Measurements from ENCODE around the gene APBA2. TPM values are rescaled to one million over a fixed set of nuclear protein-coding genes. Genes with fewer than 3 reads are reported as not detected.

Gene APBA2
- total RNA-seq, 1 donor from 2014 or later: 30.0 TPM

- H3K4me3 ChIP-seq (ENCODE audit: low read depth, low read length): no peak overlapping the region
- DNase-seq (ENCODE audit: low read depth): no peak
- TF ChIP-seq, protein P1, sequence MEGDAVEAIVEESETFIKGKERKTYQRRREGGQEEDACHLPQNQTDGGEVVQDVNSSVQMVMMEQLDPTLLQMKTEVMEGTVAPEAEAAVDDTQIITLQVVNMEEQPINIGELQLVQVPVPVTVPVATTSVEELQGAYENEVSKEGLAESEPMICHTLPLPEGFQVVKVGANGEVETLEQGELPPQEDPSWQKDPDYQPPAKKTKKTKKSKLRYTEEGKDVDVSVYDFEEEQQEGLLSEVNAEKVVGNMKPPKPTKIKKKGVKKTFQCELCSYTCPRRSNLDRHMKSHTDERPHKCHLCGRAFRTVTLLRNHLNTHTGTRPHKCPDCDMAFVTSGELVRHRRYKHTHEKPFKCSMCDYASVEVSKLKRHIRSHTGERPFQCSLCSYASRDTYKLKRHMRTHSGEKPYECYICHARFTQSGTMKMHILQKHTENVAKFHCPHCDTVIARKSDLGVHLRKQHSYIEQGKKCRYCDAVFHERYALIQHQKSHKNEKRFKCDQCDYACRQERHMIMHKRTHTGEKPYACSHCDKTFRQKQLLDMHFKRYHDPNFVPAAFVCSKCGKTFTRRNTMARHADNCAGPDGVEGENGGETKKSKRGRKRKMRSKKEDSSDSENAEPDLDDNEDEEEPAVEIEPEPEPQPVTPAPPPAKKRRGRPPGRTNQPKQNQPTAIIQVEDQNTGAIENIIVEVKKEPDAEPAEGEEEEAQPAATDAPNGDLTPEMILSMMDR (conservative IDR thresholded peaks at IDR 0.05; ENCODE audit: low read depth, low read length): no peak
Measured at GRCh38 chr15:29053661-29054131, 167.9 kb downstream of the APBA2 start.

DNA sequence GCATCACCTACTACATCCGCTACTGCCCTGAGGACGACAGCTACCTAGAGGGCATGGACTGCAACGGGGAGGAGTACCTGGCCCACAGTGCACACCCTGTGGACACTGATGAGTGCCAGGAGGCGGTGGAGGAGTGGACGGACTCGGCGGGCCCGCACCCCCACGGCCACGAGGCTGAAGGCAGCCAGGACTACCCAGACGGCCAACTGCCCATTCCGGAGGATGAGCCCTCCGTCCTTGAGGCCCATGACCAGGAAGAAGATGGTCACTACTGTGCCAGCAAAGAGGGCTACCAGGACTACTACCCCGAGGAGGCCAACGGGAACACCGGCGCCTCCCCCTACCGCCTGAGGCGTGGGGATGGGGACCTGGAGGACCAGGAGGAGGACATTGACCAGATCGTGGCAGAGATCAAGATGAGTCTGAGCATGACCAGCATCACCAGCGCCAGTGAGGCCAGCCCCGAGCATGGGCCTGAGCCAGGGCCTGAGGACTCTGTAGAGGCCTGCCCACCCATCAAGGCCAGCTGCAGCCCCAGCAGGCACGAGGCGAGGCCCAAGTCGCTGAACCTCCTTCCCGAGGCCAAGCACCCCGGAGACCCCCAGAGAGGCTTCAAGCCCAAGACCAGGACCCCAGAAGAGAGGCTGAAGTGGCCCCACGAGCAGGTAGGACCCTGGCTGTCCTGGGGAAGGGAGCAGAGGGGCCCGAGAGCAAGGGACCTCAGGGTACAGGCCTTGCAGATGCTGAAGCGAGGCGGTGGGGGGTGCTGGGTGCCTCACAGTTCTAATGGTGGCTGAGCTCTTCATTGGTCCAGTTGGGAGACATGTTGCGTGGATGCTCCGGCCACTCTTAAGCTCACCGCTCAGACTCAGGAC, 168.6 kb downstream of the APBA2 start:
- no peak for DNase-seq (ENCODE audit: low read depth)
- TF ChIP-seq, protein P1 (conservative IDR thresholded peaks at IDR 0.05; ENCODE audit: low read depth, low read length): no peak
- no peak overlapping the region for H3K4me3 ChIP-seq (ENCODE audit: low read depth, low read length)

DNA sequence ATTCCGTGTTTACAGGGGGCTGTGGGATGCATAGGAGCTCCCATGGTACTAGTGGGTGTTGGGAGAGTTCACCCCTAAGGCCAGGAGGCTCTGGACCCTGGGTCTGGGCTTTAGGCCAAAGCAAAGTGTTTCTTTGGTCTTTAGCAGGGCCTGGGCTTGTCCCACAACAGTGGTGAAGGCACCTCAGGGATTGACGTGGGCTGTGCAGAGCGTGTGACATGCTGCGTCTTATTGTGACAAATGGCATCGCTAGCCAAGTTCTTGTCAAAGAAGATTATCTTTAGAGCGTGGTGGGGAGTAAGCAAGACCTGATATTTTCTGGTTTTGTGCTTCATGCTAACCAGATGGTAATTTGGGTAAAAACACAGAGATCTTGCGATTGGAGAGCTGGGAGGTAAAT, 170.1 kb downstream of the APBA2 start:
- TF ChIP-seq, protein P1 (conservative IDR thresholded peaks at IDR 0.05; ENCODE audit: low read depth, low read length): no peak

GRCh38 chr15:29056839-29057450, 171.2 kb downstream of the APBA2 start:
- TF ChIP-seq, protein P1 (conservative IDR thresholded peaks at IDR 0.05; ENCODE audit: low read depth, low read length): no peak
- H3K4me3 ChIP-seq (ENCODE audit: low read depth, low read length): no peak overlapping the region
- no peak for DNase-seq (ENCODE audit: low read depth)

More for the DNA sequence above, 170.1 kb downstream of the APBA2 start:
- DNase-seq (ENCODE audit: low read depth): no peak
- no peak overlapping the region for H3K4me3 ChIP-seq (ENCODE audit: low read depth, low read length)

- TF ChIP-seq, protein P1 (conservative IDR thresholded peaks at IDR 0.05; ENCODE audit: low read depth, low read length): no peak
- no peak for DNase-seq (ENCODE audit: low read depth)
- no peak overlapping the region for H3K4me3 ChIP-seq (ENCODE audit: low read depth, low read length)
Measured at GRCh38 chr15:29057856-29058255, 172.1 kb downstream of the APBA2 start.

- no peak for DNase-seq (ENCODE audit: low read depth)
- H3K4me3 ChIP-seq (ENCODE audit: low read depth, low read length): no peak overlapping the region
- TF ChIP-seq, protein P1 (conservative IDR thresholded peaks at IDR 0.05; ENCODE audit: low read depth, low read length): no peak
Measured at GRCh38 chr15:29058903-29059539, 173.2 kb downstream of the APBA2 start.
